Measurements from ENCODE around the gene MARK2. TPM values are rescaled to one million over a fixed set of nuclear protein-coding genes. Genes with fewer than 3 reads are reported as not detected.
"Not testable (repeated sequence)": the region's sequence is repeated elsewhere in the genome, so short reads cannot be mapped to it uniquely, and the experiment has no call there.

Gene MARK2
- total RNA-seq, 2 donors from 2014 or later: 32.2 to 33.9 TPM

DNA sequence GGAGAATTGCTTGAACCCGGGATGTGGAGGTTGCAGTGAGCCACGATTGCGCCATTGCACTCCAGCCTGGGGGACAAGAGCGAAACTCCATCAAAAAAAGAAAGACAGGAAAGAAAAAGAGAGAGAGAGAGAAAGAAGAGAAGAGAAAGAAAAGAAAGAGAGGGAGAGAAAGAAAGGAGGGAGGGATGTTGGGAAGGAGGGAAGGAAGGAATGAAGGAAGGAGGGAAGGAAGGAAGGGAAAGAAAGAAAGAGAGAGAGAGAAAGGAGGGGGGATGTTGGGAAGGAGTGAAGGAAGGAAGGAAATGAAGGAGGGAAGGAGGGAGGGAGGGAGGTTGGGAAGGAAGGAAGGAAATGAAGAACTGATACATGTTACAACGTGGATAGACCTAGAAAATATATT lies 38.0 kb upstream of the MARK2 start:
- H3K27ac ChIP-seq: no peak overlapping the region
- no peak overlapping the region for H3K4me3 ChIP-seq
- H3K4me1 ChIP-seq: no peaks in the 10 kb centered on the region
- no peaks in the 10 kb centered on the region for H3K36me3 ChIP-seq (replicated peaks in 1 of 2; ENCODE audit: insufficient read depth in 1 of 2, low read depth in 2 of 2)
- ATAC-seq: no peak
- H3K9me3 ChIP-seq: no peaks in the 10 kb centered on the region
- no peaks in the 10 kb centered on the region for H3K27me3 ChIP-seq
- intact Hi-C loops (cut with DNase I): no loop called here
- 81 to 90% methylated on average over 5 of the region's 5 CpGs for WGBS, 2 donors
- TF ChIP-seq POLR2A (IDR thresholded peaks at IDR 0.05): no peak
- TF ChIP-seq, protein P1, sequence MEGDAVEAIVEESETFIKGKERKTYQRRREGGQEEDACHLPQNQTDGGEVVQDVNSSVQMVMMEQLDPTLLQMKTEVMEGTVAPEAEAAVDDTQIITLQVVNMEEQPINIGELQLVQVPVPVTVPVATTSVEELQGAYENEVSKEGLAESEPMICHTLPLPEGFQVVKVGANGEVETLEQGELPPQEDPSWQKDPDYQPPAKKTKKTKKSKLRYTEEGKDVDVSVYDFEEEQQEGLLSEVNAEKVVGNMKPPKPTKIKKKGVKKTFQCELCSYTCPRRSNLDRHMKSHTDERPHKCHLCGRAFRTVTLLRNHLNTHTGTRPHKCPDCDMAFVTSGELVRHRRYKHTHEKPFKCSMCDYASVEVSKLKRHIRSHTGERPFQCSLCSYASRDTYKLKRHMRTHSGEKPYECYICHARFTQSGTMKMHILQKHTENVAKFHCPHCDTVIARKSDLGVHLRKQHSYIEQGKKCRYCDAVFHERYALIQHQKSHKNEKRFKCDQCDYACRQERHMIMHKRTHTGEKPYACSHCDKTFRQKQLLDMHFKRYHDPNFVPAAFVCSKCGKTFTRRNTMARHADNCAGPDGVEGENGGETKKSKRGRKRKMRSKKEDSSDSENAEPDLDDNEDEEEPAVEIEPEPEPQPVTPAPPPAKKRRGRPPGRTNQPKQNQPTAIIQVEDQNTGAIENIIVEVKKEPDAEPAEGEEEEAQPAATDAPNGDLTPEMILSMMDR (IDR thresholded peaks at IDR 0.05): no peak
- DNase-seq: no peak

GRCh38 chr11:63802637-63803414 lies 36.1 kb upstream of the MARK2 start:
- no peak overlapping the region for H3K4me3 ChIP-seq
- ATAC-seq: no peak

GRCh38 chr11:63804259-63804658 lies 34.7 kb upstream of the MARK2 start:
- intact Hi-C loops (cut with DNase I): no loop called here
- Histone ChIP-seq H3K9me3 (no peaks in the 10 kb centered on the region), H3K4me3 (no peak overlapping the region), H3K27me3 (no peaks in the 10 kb centered on the region), H3K36me3 (replicated peaks in 1 of 2; ENCODE audit: insufficient read depth in 1 of 2, low read depth in 2 of 2) (no peaks in the 10 kb centered on the region), H3K27ac (no peak overlapping the region), H3K4me1 (no peaks in the 10 kb centered on the region)
- WGBS, 2 donors: 31 to 37% methylated on average over 6 of the region's 6 CpGs
- DNase-seq: peak in 2 of 4 donors; percentile 13 to 31
- TF ChIP-seq, protein P1 (IDR thresholded peaks at IDR 0.05): no peak
- TF ChIP-seq POLR2A (IDR thresholded peaks at IDR 0.05): no peak
- peak; percentile 68 for ATAC-seq

More at GRCh38 chr11:63802637-63803414, 36.1 kb upstream of the MARK2 start:
- no peak for TF ChIP-seq POLR2A (IDR thresholded peaks at IDR 0.05)
- TF ChIP-seq, protein P1 (IDR thresholded peaks at IDR 0.05): no peak
- H3K36me3 ChIP-seq (replicated peaks in 1 of 2; ENCODE audit: insufficient read depth in 1 of 2, low read depth in 2 of 2): no peaks in the 10 kb centered on the region
- intact Hi-C loops (cut with DNase I): no loop called here
- no peaks in the 10 kb centered on the region for H3K9me3 ChIP-seq
- no peaks in the 10 kb centered on the region for H3K27me3 ChIP-seq
- 85 to 86% methylated on average over 10 of the region's 10 CpGs for WGBS, 2 donors
- no peaks in the 10 kb centered on the region for H3K4me1 ChIP-seq
- no peak overlapping the region for H3K27ac ChIP-seq
- DNase-seq: no peak

GRCh38 chr11:63805844-63806415 lies 33.0 kb upstream of the MARK2 start:
- TF ChIP-seq, protein P1 (IDR thresholded peaks at IDR 0.05): no peak
- no peak for TF ChIP-seq POLR2A (IDR thresholded peaks at IDR 0.05)
- intact Hi-C loops (cut with DNase I): no loop called here
- Histone ChIP-seq H3K27ac (peak overlapping the region in 2 of 4 donors; percentile 2 to 3), H3K4me1 (no peaks in the 10 kb centered on the region), H3K27me3 (no peaks in the 10 kb centered on the region), H3K4me3 (no peak overlapping the region), H3K9me3 (no peaks in the 10 kb centered on the region), H3K36me3 (replicated peaks in 1 of 2; ENCODE audit: insufficient read depth in 1 of 2, low read depth in 2 of 2) (no peaks in the 10 kb centered on the region)
- DNase-seq (peak in 2 of 4 donors; percentile 6 to 24), ATAC-seq (peak; percentile 55)
- WGBS, 2 donors: 65 to 77% methylated on average over 9 of the region's 9 CpGs

GRCh38 chr11:63810383-63810782 lies 28.5 kb upstream of the MARK2 start:
- H3K4me1 ChIP-seq: peaks cover 20% of the 10 kb centered on the region
- DNase-seq; ATAC-seq; H3K4me3 ChIP-seq; H3K36me3 ChIP-seq (replicated peaks in 1 of 2; ENCODE audit: insufficient read depth in 1 of 2, low read depth in 2 of 2); intact Hi-C loops (cut with DNase I); H3K9me3 ChIP-seq; H3K27ac ChIP-seq; H3K27me3 ChIP-seq: not testable (repeated sequence)
- whole genome bisulfite sequencing, 2 donors: 85 to 88% methylated on average over 11 of the region's 11 CpGs

All from body of pancreas (tissue), 4 donors.